Measurements from ENCODE around the gene MCEMP1.

The MCEMP1 gene

DNA sequence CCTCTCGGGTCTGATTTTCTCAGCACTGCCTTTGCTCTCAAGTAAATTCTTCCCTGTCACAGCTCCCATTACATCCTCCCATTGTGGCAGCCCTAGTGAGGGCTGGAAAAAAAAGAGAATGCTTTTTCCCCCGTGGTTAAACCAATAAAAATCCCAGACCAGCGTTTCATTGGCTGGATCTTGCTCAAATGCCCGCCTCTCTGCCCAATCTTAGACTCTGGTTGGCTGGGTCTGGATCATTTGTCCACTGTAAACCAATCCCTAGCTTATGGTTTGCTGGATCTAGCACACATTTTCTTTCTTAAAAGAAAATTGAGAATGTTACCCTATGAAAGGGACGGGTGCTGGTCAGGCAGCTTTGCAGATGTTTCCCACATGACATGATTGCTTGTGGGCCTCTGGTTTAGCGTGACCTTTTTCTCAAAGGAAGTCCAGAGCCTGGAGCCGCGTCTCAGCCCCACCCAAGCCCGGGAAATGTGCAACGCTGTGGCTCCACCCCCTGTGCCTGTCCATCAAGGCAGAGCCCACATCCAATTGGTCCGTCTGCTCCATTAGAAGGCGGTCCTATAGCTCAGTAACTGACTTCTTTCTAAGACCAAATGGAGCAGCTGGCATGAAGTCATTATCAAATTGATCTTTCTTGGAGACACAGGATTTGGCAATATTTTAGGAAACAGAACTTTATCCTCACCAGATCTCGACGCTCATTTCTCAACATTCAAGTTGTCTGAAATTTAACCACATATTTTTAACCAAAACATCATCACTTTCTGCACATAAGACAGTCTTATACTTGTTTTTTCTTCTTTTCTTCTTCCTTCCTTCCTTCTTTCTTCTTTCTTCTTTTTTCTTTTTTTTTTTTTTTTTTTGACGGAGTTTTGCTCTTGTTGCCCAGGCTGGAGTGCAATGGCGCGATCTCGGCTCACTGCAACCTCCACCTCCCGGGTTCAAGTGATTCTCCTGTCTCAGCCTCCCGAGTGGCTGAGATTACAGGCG is 2.6 kb upstream of the MCEMP1 start:
- no peak for TF ChIP-seq CTCF (conservative IDR thresholded peaks at IDR 0.05; ENCODE audit: low read length)
- H3K4me3 ChIP-seq (ENCODE audit: low read length), result no peak overlapping the region
- DNase-seq (ENCODE audit: low read depth), result peak; percentile 63

- DNase-seq (ENCODE audit: low read depth), result no peak
- H3K4me3 ChIP-seq (ENCODE audit: low read length), result no peak overlapping the region
- no peak for TF ChIP-seq CTCF (conservative IDR thresholded peaks at IDR 0.05; ENCODE audit: low read length)
Observed at GRCh38 chr19:7676376-7676775, 514 bp upstream of the MCEMP1 start.

DNA sequence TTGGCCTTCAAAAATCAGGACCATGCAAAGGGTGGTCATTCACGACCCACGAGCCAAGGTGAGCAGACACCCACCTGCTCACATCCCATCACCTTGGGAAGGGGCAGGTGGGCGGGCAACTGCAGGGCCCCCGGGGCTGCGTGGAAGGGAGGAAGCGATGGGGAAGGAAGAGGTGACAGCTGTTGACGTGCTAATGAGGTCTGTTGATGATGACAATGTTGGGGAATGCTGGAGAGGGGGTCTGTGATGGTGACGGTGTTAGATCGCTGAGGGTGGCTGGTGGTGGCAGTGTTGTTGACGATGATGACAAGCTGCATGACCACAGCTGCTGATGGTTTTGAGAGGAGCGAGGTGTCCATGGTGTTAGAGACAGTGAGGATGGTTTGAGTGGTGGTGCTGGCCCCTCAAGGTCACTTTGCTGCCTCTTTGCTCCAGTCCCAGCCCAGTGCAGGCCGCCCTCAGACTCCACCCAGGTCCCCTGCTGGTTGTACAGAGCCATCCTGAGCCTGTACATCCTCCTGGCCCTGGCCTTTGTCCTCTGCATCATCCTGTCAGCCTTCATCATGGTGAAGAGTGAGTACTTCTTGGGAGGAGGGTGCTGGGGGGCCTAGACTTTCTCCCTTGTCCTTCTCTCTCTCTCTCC is 900 bp downstream of the MCEMP1 start:
- no peak for DNase-seq (ENCODE audit: low read depth)
- no peak for TF ChIP-seq CTCF (conservative IDR thresholded peaks at IDR 0.05; ENCODE audit: low read length)
- H3K4me3 ChIP-seq (ENCODE audit: low read length), result no peak overlapping the region

DNA sequence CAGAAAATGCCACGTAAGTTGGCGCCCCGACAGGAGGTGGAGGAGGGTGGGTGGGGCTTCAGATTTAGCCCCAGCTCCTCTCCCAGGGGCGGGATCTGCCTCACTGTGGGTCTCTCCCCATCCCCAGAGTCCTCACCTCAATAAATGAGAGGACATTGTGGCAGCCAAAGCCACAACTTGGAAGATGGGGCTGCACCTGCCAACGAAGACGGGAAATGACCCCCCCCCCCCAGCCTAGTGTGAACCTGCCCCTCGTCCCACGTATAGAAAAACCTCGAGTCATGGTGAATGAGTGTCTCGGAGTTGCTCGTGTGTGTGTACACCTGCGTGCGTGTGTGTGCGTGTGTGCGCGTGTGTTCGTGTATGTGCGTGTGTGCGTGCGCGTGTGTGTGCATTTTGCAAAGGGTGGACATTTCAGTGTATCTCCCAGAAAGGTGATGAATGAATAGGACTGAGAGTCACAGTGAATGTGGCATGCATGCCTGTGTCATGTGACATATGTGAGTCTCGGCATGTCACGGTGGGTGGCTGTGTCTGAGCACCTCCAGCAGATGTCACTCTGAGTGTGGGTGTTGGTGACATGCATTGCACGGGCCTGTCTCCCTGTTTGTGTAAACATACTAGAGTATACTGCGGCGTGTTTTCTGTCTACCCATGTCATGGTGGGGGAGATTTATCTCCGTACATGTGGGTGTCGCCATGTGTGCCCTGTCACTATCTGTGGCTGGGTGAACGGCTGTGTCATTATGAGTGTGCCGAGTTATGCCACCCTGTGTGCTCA is 2.3 kb downstream of the MCEMP1 start:
- no peak for DNase-seq (ENCODE audit: low read depth)
- no peak overlapping the region for H3K4me3 ChIP-seq (ENCODE audit: low read length)
- no peak for TF ChIP-seq CTCF (conservative IDR thresholded peaks at IDR 0.05; ENCODE audit: low read length)

- H3K4me3 ChIP-seq (ENCODE audit: low read length), result peak overlapping the region; percentile 43
- DNase-seq (ENCODE audit: low read depth), result no peak
Observed at GRCh38 chr19:7679771-7680605, 3.1 kb downstream of the MCEMP1 start.

More at GRCh38 chr19:7679771-7680605, 3.1 kb downstream of the MCEMP1 start:
- TF ChIP-seq CTCF (conservative IDR thresholded peaks at IDR 0.05; ENCODE audit: low read length), result no peak
